LNCaP clone FGC (cell line): ENCODE measurements around the gene TRANK1.
"Not testable (repeated sequence)": the region's sequence is repeated elsewhere in the genome, so short reads cannot be mapped to it uniquely, and the experiment has no call there.

Source experiments
- DNase-seq: peaks from one replicate; pipeline ENCODE4 v3.0.0-alpha.2; 2011; ENCODE audit warnings: low read depth
- H3K4me3 ChIP-seq: 2 replicates; pipeline ENCODE4 v1.5.1; 2011; ENCODE audit warnings: mild to moderate bottlenecking, low read depth, low read length, control low read depth
- TF ChIP-seq, protein P1 (sequence below): IDR thresholded peaks from 2 replicates; pipeline ENCODE4 v1.5.1; 2012; ENCODE audit warnings: mild to moderate bottlenecking; ENCODE audit not compliant: control insufficient read depth, insufficient read depth; ENCODE audit errors: extremely low read depth

TRANK1 gene

DNA sequence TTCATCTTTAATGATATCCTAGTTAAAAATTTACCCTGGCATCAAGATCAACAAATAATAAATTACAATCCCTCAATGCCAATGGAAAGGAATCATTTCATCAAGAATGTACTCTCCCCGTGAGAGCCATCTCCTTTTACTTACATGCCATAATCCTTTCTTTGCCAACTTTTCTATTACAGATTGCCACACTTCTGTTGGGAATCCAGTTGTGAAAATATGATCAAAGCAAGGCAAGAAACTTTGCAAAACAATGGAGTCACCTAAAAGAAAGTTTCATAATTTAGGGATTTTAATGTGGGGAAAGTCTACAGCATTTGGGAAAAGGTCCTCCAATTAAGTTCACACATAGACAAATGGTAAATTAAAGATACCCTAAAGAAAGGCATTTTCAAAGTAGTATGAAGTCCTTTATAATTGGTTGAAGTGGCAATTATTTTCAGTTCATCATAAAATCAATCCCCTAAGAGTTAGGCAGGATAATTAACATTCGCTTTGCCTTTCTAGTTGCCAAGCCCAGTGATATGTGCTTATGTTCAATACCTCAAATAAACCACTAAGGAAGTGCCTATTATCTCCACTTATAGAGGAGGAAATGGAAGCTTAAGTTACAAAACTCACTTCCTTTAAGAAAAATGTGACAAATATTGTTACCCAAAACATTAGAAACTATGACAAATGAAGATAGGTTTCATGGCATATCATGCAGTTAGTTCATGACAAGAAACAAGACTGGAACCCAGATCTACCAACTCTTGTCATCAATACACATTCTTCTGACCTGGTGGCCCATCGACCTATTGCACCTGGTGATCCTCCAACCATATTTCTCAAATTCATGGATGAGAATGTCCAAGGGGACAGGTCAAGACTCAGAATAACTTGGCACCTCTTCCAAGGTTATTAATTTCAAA, 49.1 kb downstream of the TRANK1 start:
- TF ChIP-seq, protein P1, sequence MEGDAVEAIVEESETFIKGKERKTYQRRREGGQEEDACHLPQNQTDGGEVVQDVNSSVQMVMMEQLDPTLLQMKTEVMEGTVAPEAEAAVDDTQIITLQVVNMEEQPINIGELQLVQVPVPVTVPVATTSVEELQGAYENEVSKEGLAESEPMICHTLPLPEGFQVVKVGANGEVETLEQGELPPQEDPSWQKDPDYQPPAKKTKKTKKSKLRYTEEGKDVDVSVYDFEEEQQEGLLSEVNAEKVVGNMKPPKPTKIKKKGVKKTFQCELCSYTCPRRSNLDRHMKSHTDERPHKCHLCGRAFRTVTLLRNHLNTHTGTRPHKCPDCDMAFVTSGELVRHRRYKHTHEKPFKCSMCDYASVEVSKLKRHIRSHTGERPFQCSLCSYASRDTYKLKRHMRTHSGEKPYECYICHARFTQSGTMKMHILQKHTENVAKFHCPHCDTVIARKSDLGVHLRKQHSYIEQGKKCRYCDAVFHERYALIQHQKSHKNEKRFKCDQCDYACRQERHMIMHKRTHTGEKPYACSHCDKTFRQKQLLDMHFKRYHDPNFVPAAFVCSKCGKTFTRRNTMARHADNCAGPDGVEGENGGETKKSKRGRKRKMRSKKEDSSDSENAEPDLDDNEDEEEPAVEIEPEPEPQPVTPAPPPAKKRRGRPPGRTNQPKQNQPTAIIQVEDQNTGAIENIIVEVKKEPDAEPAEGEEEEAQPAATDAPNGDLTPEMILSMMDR, result no peak
- H3K4me3 ChIP-seq, result no peak overlapping the region
- no peak for DNase-seq

DNA sequence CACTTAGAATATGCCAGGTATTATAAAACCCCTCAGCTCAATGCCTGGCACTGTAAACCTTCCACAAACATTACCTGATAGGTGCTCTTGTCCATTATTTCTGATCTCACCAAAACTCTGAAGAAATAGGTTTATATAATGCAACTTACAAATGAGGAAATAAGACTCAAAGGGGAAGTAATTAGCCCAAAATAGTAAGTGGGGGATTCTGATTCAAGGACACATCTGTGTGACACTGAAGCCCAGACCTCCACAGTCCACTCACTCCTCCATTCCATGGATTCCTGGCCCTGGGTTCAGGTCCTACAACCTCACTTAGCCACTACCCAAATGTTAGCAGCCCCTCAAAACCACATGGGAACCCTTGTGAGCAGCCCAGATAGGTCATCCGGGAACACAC, 49.9 kb downstream of the TRANK1 start:
- no peak for DNase-seq
- H3K4me3 ChIP-seq, result no peak overlapping the region
- TF ChIP-seq, protein P1, result no peak

DNA sequence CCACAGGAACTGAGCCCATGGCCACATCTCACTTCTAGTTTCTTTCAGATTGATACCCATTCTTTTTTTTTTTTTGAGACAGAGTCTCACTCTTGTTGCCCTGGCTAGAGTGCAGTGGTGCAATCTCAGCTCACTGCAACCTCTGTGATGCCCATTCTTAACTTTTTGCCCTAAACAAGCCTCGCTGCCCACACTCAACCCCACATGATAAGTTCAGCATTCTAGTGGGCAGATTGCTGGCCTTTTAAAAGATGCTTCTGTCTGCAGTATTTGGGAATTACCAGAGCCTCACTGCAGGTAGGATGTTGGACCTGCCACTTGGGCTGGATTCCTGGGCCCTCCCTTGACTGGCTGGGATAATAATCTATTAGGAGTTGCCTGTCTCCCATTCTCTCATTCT, 51.0 kb downstream of the TRANK1 start:
- no peak overlapping the region for H3K4me3 ChIP-seq
- no peak for DNase-seq
- TF ChIP-seq, protein P1, result no peak

DNA sequence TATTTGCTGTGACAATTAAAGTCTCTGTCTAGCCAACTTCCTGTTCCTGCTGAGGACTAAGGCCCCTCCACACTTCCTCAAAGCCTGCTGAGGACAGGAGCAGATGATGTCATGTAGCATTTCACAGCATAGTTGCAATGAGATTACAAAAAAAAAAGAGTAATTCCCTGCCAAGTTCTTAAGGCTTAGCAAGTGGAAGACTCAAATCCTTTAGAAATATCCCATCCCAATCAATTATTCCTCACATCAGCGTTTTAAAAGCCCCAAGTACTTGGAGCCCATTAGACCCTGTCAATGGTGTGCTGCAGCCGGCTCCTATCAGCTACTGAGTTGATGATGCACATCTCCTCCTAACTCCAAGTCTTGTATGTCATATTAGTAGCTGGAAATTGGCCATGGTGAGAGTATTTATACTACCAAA, 51.7 kb downstream of the TRANK1 start:
- DNase-seq, result no peak
- H3K4me3 ChIP-seq, result no peak overlapping the region
- TF ChIP-seq, protein P1, result no peak

DNA sequence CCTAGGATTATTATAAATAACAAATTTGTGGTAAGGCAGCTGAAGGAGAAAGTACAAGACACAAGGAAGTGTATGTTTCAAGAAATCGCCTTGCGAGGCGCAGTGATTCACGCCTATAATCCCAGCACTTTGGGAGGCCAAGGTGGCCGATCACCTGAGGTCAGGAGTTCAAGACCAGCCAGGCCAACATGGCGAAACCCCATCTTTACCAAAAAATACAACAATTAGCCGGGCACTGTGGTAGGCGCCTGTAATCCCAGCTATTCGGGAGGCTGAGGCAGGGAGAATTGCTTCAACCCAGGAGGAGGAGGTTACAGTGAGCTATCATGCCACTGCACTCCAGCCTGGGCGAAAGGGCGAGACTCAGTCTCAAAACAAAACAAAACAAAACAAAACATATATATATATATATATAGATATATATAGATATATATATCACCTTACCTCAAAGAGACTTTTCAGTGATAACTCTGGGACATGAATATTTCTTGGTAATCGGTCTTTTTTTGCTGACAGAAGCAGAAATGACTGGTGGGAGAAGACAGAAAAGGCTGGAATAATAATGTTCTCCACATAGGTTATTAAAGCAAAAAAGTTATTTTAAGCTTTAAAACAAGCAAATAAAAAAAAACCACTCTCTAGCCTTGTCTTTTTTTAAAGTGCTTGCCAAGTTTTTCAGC, 52.3 kb downstream of the TRANK1 start:
- DNase-seq, result peak; percentile 58
- TF ChIP-seq, protein P1, result no peak
- no peak overlapping the region for H3K4me3 ChIP-seq

DNA sequence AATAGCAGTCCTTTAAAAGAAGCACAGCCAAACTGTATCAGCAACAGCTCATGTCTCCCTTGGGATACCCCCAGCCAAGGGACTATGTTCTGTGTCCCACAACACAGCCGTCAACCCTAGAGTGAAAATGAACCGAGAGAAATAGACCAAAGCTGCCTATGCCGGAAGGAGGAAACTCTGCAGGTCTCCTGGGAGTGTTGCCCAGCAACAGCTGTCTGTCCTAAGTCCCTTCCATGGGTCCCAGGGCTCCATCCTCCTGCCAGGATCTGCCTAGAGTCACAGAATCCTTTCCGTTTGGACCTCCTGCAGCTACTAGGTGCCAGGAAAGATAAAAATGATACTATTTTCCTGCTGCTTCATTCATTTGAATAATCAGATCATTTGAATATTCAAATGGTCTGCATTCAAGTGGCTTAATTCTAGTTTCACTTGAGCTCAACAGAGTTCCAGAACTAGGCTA, 53.1 kb downstream of the TRANK1 start:
- H3K4me3 ChIP-seq, result no peak overlapping the region
- TF ChIP-seq, protein P1, result no peak
- no peak for DNase-seq

DNA sequence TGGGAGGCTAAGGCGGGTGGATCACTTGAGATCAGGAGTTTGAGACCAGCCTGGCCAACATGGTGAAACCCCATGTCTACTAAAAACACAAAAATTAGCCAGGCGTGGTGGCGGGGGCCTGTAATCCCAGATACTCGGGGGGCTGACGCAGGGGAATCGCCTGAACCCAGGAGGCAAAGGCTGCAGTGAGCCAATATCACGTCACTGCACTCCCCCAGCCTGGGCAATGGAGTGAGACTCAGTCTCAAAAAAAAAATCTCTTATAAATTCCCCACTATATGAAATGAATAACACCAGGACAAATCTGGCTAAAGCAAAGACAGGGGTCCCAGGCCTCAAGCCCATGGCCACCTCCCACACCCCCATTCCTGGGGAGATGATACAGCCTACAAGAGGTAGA, 53.8 kb downstream of the TRANK1 start:
- H3K4me3 ChIP-seq, DNase-seq: not testable (repeated sequence)
